Activated CD4-positive, alpha-beta T cell treated with anti-CD3 and anti-CD28 coated beads for 36 hours (primary cell): ENCODE results near the gene CHN2. TPM values are rescaled to one million over a fixed set of nuclear protein-coding genes. Genes with fewer than 3 reads are reported as not detected.

Experiments used
- ATAC-seq: fragments of 200-7000 bp; cut with Tn5 transposase; one replicate; pipeline ENCODE4 v1.10.0; 2021; ENCODE audit warnings: mild to moderate bottlenecking, moderate library complexity
- CTCF ChIA-PET: fragments of 350-600 bp; sonication (Branson Sonifier 250); formaldehyde crosslinking; loops from one replicate; lab custom pipeline; 2021; ENCODE audit warnings: antibody characterized with exemption; lab: Charles Lee
- POLR2A ChIA-PET: fragments of 350-600 bp; sonication (Branson Sonifier 250); formaldehyde crosslinking; loops from one replicate; lab custom pipeline; 2021; ENCODE audit warnings: antibody characterized with exemption, inconsistent platforms; lab: Charles Lee
- DNase-seq: peaks from one replicate; pipeline ENCODE4 v3.0.0-alpha.2; 2020
- H3K27ac Mint-ChIP-seq: one replicate; pipeline ENCODE4 v1.8.0; 2021; ENCODE audit warnings: mixed read lengths
- H3K27me3 Mint-ChIP-seq: one replicate; pipeline ENCODE4 v1.8.0; 2021; ENCODE audit warnings: mixed read lengths
- H3K36me3 Mint-ChIP-seq: one replicate; pipeline ENCODE4 v1.8.0; 2021; ENCODE audit warnings: low read depth, mixed read lengths
- H3K4me1 Mint-ChIP-seq: one replicate; pipeline ENCODE4 v1.8.0; 2021; ENCODE audit warnings: mixed read lengths
- H3K4me3 Mint-ChIP-seq: one replicate; pipeline ENCODE4 v1.8.0; 2021; ENCODE audit warnings: mild to moderate bottlenecking, moderate library complexity, mixed read lengths
- H3K9me3 Mint-ChIP-seq: one replicate; pipeline ENCODE4 v1.8.0; 2021; ENCODE audit warnings: low read depth, mixed read lengths
- intact Hi-C, 2 experiments: fragments of 100-400 bp; cut with DNase I in 1 of 2; cut with micrococcal nuclease in 1 of 2; formaldehyde crosslinking; loops; one replicate each; pipeline versions ENCODE4 v1.14.2 to v1.15.1; 2022 to 2024; cut with DNase I, micrococcal nuclease
- total RNA-seq, 2 experiments: library from RNA; stranded (reverse); gene quantifications; one replicate each; pipeline ENCODE4 v1.2.3, GENCODE V29; 2021

CHN2 gene
- total RNA-seq, 2 experiments from 2014 or later: 0.25 to 0.39 TPM

DNA sequence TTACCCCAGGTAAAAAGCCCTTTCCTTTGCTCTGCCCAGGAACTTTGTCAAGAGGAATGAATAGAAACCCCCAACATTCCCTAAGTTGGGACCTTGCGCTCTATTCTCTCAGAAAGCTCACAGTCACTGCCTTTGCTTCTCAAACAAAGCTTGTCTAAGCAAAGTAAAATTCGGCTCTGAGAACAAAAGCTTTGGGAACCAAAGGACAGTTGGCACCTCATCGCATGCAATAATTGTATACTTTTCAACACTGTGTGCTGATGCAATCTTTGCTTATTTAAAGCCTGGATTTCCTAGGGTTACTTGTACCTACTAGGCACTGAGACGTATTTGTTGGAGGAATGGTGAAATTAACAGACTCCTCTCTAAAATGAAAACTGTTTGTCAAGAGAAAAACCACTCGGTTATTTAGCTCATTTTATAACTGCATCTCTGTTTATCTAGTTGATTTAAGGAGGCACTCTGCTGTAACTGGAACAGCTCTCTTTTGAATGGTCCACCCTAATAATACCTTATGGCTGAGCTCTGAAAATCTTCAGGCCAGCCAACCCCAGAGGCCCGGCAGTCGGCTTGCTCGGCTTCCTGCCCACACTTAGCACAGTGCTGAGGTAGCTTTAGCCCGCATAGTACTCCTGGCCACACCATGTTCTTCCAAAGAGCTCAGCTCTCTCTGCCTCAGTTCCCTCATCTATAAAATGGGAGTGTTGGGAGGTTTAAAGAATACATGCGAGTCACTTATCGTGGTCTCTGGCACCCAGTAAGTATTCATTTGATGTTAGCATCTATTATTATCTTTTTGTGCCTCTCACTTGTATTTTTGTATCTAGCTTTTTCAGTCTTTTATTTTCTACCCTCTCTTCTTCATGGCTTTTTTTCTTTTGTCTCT lies 288.9 kb downstream of the CHN2 start:
- H3K27ac Mint-ChIP-seq: no peak overlapping the region
- ChIA-PET CTCF (interaction anchor here (0.9 kb wide), 1 partner anchor 9 kb away, joined by 4 read pairs; no protein-coding TSS in a partner anchor), POLR2A (no interaction called here)
- no peaks in the 10 kb centered on the region for H3K9me3 Mint-ChIP-seq
- ATAC-seq (no peak), DNase-seq (no peak)
- H3K36me3 Mint-ChIP-seq: no peaks in the 10 kb centered on the region
- peaks cover 4% of the 10 kb centered on the region for H3K27me3 Mint-ChIP-seq
- H3K4me3 Mint-ChIP-seq: no peak overlapping the region
- intact Hi-C loops: no loop called here
- peaks cover 2% of the 10 kb centered on the region for H3K4me1 Mint-ChIP-seq

DNA sequence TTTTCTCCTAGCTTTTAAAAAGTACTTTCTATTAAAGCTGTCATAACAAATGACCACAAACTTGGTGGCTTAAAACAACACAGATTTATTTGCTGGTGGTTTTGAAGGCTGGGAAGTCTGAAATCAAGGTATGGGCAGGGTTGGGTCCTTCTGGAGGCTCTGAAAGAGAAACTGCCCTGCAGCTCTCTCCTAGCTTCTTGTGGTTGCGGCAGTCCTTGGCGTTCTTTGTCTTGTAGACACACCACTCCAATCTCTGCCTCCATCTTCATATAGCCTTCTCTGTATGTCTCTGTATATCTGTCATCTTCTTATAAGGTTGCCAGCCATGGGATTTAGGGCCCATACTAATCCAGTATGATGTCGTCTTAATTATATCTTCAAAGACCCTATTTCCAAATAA lies 289.7 kb downstream of the CHN2 start:
- intact Hi-C loops: no loop called here
- peaks cover 4% of the 10 kb centered on the region for H3K27me3 Mint-ChIP-seq
- DNase-seq (no peak), ATAC-seq (no peak)
- no peaks in the 10 kb centered on the region for H3K36me3 Mint-ChIP-seq
- no peak overlapping the region for H3K27ac Mint-ChIP-seq
- ChIA-PET POLR2A (no interaction called here), CTCF (no interaction called here)
- H3K4me3 Mint-ChIP-seq: no peak overlapping the region
- H3K4me1 Mint-ChIP-seq: peaks cover 2% of the 10 kb centered on the region
- no peaks in the 10 kb centered on the region for H3K9me3 Mint-ChIP-seq

DNA sequence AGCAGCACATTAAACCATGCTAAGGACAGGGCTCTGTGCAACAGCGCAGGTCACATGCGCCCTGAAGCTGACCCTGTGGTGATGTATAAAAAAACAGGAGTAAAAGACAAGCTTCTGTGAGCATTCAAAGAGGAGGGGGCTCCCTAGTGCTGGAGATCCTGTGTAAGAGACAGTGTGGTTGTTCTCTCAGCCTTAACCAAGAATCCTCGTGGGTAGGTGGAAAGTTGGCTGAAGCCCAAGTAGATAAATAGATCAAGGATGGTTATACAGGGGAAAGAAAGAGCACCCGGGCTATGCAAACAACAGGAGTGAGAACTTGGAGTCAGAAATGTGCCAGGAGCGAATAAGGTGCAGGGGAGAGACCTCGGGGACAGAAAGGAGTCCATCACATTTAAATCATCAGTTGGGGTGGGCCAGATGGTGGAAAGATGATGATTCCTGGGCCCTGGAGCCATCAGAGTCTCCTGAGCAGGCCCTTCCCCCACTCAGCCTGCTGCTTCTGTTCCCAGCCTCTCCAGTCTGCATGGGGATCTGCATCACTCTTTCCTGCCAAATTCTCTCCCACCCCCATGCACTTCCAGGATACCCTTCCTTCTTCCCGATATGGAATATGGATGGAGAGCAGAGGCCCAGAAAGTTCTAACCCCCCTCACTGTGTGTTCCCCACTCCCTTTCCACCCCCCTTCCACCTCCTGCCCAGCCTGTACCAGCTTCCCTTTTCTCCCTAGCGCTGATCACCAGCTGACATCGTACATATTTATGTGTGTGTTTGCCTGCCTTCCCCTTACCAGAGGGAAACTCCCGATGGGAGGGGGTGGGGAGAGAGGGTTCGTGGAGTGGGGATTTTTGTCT lies 291.0 kb downstream of the CHN2 start:
- H3K9me3 Mint-ChIP-seq: no peaks in the 10 kb centered on the region
- DNase-seq (no peak), ATAC-seq (no peak)
- H3K4me1 Mint-ChIP-seq: peaks cover 2% of the 10 kb centered on the region
- no peaks in the 10 kb centered on the region for H3K36me3 Mint-ChIP-seq
- CTCF ChIA-PET: no interaction called here
- H3K27me3 Mint-ChIP-seq: peaks cover 4% of the 10 kb centered on the region
- H3K27ac Mint-ChIP-seq: no peak overlapping the region
- no peak overlapping the region for H3K4me3 Mint-ChIP-seq
- POLR2A ChIA-PET: no interaction called here
- intact Hi-C loops: no loop called here

DNA sequence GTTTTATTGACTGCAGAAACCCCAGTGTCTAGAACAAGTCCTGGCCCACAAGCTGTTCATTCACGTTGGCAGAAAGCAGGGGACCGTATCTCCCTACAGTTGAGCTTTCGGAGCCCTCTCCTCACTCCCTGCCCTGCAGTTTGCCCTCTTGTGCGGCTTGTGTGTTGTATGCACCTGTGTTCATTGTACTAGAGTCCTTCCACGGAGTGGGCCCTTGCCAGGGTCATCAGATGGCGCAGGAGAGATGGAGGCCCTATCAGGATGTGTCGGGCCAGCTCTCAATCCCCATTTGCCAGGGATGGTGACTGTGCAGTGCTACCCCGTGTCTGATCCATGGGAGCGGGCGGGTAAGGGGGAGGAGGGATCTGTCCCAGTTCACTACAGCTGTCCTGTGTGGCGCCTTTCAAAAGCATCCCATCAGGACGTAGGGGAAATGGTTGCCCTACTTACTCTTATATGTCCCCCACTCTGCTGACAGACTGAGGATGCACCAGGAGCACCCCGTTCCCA lies 291.7 kb downstream of the CHN2 start:
- Mint-ChIP-seq H3K27me3 (peaks cover 4% of the 10 kb centered on the region), H3K9me3 (no peaks in the 10 kb centered on the region), H3K4me3 (no peak overlapping the region), H3K4me1 (peaks cover 2% of the 10 kb centered on the region), H3K36me3 (no peaks in the 10 kb centered on the region), H3K27ac (no peak overlapping the region)
- ATAC-seq: no peak
- no peak for DNase-seq
- POLR2A ChIA-PET: no interaction called here
- CTCF ChIA-PET: no interaction called here
- intact Hi-C loops: no loop called here

DNA sequence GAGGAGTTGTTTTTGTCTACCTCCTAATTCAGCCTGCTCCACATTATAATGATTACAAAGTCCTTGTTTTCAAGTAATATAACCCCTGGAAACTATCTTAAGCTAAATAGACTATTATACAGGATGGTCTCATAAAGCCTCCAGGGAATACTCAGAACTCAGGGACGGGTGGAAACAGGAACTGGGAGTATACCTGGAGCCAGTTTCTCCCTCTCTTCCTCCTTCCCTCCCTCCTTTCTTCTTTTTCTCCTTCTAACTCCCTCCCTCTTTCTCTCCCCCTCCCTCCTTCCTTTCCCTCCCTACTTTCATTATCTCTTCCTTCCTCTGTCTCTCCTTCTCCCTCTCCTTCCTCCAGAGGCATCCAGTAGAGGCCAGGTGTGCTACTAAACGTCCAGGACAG lies 292.8 kb downstream of the CHN2 start:
- Mint-ChIP-seq H3K4me3 (no peak overlapping the region), H3K27ac (no peak overlapping the region), H3K4me1 (peaks cover 2% of the 10 kb centered on the region), H3K9me3 (no peaks in the 10 kb centered on the region), H3K36me3 (no peaks in the 10 kb centered on the region), H3K27me3 (peaks cover 4% of the 10 kb centered on the region)
- DNase-seq: no peak
- CTCF ChIA-PET: no interaction called here
- POLR2A ChIA-PET: no interaction called here
- ATAC-seq: no peak
- intact Hi-C loops: no loop called here

DNA sequence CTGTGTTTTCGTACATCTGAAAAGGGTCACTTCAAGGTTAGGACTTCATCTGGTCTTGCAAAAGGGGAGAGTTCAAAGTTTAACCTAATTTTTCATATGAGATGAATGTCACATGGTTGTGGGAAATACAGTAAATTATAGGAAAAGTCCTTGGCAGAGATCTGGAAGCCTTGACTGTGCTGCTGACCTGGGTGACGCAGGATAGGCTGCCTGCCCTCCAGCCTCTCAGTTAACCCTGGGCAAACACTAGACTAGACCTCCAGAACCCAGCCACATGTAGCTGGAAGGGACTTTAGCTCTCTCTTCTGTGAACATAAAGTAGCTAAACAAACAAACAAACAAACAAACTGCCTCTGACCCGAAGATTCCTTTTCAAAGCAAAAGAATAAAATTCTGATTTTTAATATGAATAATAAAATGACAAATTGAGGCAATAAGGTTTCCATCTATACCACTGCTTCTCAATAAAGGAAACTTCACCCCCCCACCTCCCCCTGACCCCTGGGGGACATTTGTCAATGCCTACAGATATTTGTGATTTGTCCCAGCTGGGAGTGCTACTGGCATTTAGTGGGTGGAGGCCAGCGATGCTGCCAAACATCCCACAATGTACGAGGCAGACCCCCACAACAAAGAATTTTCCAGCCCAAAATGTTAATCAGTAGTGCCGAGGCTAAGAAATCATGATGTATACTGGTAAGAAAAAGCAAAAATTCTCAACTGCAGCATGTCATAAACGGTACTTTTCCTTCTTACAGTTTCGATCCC lies 293.8 kb downstream of the CHN2 start:
- ChIA-PET POLR2A (no interaction called here), CTCF (no interaction called here)
- ATAC-seq: no peak
- no peak for DNase-seq
- H3K27ac Mint-ChIP-seq: no peak overlapping the region
- no peaks in the 10 kb centered on the region for H3K9me3 Mint-ChIP-seq
- intact Hi-C loops: no loop called here
- H3K4me3 Mint-ChIP-seq: no peak overlapping the region
- no peaks in the 10 kb centered on the region for H3K36me3 Mint-ChIP-seq
- H3K27me3 Mint-ChIP-seq: peaks cover 4% of the 10 kb centered on the region
- peaks cover 2% of the 10 kb centered on the region for H3K4me1 Mint-ChIP-seq

DNA sequence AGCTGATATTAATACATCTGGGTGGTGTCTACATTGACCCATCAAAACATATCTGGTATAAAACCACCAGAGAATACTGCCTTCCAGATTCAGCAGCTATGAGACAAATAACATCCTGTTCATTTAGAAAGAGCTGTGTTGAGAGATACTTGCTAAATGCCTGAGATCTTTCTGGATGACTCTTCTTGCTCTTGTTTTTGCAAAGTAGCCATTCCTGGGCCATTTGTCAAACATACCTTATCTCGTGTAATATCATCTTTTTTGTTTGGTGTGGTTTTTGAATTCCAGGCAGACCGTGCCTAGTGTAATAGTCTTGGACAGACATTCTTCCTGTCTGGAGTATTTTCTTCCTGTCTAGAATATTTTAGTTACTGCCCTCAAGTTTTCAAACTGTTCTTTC lies 294.4 kb downstream of the CHN2 start:
- H3K36me3 Mint-ChIP-seq: no peaks in the 10 kb centered on the region
- H3K4me1 Mint-ChIP-seq: peaks cover 2% of the 10 kb centered on the region
- ChIA-PET POLR2A (no interaction called here), CTCF (no interaction called here)
- no peaks in the 10 kb centered on the region for H3K9me3 Mint-ChIP-seq
- H3K4me3 Mint-ChIP-seq: no peak overlapping the region
- DNase-seq (no peak), ATAC-seq (no peak)
- no peak overlapping the region for H3K27ac Mint-ChIP-seq
- intact Hi-C loops: no loop called here
- H3K27me3 Mint-ChIP-seq: peaks cover 4% of the 10 kb centered on the region

DNA sequence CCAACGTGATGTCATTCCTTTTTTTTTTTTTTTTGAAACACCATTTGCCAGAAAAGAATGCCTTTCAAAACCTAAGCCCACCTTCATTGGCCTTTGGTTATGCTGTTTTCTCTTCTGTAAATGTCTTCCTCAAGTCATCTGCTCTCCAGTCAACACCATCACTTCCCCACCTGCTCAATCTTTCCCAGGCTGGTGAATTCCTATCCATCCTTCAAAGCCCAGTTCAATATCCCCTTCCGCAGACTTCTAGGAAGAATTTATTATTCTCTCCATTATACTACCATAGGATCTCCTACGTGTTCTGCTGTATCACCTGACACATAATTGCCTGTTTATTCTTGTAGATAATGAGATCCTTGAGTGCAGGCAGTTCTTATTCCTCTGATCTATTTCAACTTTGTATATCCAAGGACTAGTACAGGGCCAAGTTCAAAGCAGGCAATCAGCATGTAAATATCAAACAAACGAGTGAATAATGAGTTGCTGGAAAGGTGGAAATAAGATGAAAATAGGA lies 295.6 kb downstream of the CHN2 start:
- Mint-ChIP-seq H3K27me3 (peaks cover 4% of the 10 kb centered on the region), H3K9me3 (no peaks in the 10 kb centered on the region), H3K4me1 (peaks cover 2% of the 10 kb centered on the region), H3K27ac (no peak overlapping the region), H3K4me3 (no peak overlapping the region), H3K36me3 (no peaks in the 10 kb centered on the region)
- intact Hi-C loops: no loop called here
- POLR2A ChIA-PET: no interaction called here
- CTCF ChIA-PET: no interaction called here
- ATAC-seq (no peak), DNase-seq (no peak)

DNA sequence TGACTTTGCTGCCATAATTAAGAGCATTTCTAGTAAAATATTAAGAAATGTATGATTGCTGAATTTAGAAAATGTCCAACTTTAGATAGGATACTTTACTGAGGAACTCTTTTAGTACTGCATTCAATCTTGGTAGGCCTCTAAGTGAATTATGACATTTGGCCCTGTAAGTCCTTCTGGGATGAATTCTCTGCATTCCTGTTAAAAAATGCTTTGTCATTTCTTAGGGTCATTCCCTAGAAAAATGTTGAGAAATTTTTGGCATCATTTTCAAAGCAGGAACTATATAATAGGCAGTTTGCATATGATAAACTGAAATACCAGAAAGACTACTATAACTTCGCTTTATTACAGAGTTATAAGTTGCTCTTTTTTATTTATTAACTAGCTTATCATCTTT lies 299.8 kb downstream of the CHN2 start:
- POLR2A ChIA-PET: no interaction called here
- CTCF ChIA-PET: no interaction called here
- ATAC-seq: no peak
- H3K27ac Mint-ChIP-seq: no peak overlapping the region
- no peaks in the 10 kb centered on the region for H3K27me3 Mint-ChIP-seq
- no peaks in the 10 kb centered on the region for H3K36me3 Mint-ChIP-seq
- no peaks in the 10 kb centered on the region for H3K9me3 Mint-ChIP-seq
- no peak for DNase-seq
- no peaks in the 10 kb centered on the region for H3K4me1 Mint-ChIP-seq
- intact Hi-C loops: no loop called here
- H3K4me3 Mint-ChIP-seq: no peak overlapping the region

DNA sequence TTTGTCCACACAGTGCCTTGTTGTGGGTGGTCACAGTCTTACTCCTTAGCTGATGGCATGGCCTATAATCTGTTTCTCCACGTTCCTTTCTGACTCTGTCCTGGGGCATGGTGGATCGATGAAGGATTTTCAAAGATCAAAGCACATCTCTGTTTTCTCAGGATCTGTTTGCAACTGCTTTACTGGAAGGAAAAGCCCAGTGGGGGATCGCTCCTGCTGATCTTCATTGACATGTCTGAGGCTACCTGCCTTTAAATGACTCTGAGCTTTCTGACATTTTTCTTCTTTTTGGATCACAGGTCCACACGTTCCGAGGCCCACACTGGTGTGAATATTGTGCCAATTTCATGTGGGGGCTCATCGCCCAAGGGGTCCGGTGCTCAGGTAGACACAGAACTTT lies 301.1 kb downstream of the CHN2 start:
- Mint-ChIP-seq H3K27me3 (no peaks in the 10 kb centered on the region), H3K36me3 (no peaks in the 10 kb centered on the region)
- CTCF ChIA-PET: no interaction called here

DNA sequence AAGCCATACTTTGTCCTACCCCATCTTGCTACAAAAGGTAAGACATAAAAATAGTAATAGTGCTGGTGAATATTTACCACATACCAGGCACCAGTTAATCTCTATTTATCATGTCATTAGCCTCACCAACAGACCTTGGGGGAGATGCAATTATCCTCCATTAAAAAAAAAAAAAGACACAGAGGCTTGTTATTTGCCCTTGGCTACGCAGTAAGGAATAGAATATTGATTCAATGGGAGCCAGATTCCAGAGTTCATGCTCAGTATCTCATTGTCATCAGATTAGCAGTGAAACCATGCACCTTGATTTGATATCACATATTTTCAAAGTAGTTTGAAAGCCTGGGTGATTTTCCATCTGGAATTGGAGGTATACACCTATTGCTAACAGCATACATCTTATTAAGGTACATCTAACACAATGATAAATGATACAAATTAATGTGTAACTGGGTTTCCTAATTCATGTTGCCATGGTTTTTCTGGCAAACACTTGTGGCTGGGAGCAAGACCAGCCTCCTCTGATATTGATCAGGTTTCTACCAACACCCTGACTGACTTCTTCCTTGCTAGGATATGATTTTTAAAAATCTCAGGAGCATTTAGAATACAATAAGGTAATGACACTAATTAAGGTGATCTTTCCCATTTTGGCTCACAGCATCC lies 301.9 kb downstream of the CHN2 start:
- no peaks in the 10 kb centered on the region for H3K9me3 Mint-ChIP-seq
- no peaks in the 10 kb centered on the region for H3K4me1 Mint-ChIP-seq
- H3K27me3 Mint-ChIP-seq: no peaks in the 10 kb centered on the region
- ChIA-PET CTCF (no interaction called here), POLR2A (no interaction called here)
- no peak overlapping the region for H3K4me3 Mint-ChIP-seq
- no peak overlapping the region for H3K27ac Mint-ChIP-seq
- DNase-seq (no peak), ATAC-seq (no peak)
- no peaks in the 10 kb centered on the region for H3K36me3 Mint-ChIP-seq
- intact Hi-C loops: no loop called here

More for the DNA sequence above, 301.1 kb downstream of the CHN2 start:
- H3K9me3 Mint-ChIP-seq: no peaks in the 10 kb centered on the region
- POLR2A ChIA-PET: interaction anchor here (0.5 kb wide), 1 partner anchor 59 kb away, joined by 3 read pairs; no protein-coding TSS in a partner anchor
- ATAC-seq (no peak), DNase-seq (no peak)
- no peaks in the 10 kb centered on the region for H3K4me1 Mint-ChIP-seq
- no peak overlapping the region for H3K4me3 Mint-ChIP-seq
- intact Hi-C loops: no loop called here
- no peak overlapping the region for H3K27ac Mint-ChIP-seq
